ENCODE measurements around the gene ARHGAP21. TPM values are rescaled to one million over a fixed set of nuclear protein-coding genes. Genes with fewer than 3 reads are reported as not detected.

Gene ARHGAP21
- total and polyA plus RNA-seq, 9 of the 15 experiments (the other 6 are each of a cell fraction or from before 2014, with no cell fraction given), result 13.6 to 145 (median 60.8) TPM

- FAIRE-seq (no peak), ATAC-seq (no peak), DNase-seq (ENCODE audit: extremely low read depth in 1 of 4, low spot score in 3 of 4) (no peak)
- Histone ChIP-seq H3K27me3 (ENCODE audit: control insufficient read depth in 2 of 2, insufficient read depth in 2 of 2, low read length in 2 of 2) (no peaks in the 10 kb centered on the region), H3K4me2 (ENCODE audit: insufficient read depth, low read length) (no peak overlapping the region), H3K9me1 (ENCODE audit: control insufficient read depth, insufficient read depth, low read length) (no peaks in the 10 kb centered on the region), H3K4me1 (replicated peaks in 1 of 2; ENCODE audit: control insufficient read depth in 2 of 2, insufficient read depth in 2 of 2, low read length in 2 of 2) (no peaks in the 10 kb centered on the region; a peak in 2 of 5 replicates), H4K20me1 (replicated peaks; ENCODE audit: control insufficient read depth, insufficient read depth, low read length) (no peaks in the 10 kb centered on the region), H3K79me2 (ENCODE audit: control insufficient read depth, insufficient read depth, low read length) (no peaks in the 10 kb centered on the region), H3K4me3 (no peak overlapping the region), H3K36me3 (ENCODE audit: control insufficient read depth, insufficient read depth, low read length) (peaks cover 15% of the 10 kb centered on the region; the same call in 2 of the 3 replicates), H2AFZ (ENCODE audit: low read depth, low read length) (no peak overlapping the region), H3K9me3 (replicated peaks; ENCODE audit: control insufficient read depth, insufficient read depth, low read depth, low read length) (no peaks in the 10 kb centered on the region), H3K9ac (ENCODE audit: insufficient read depth in 1 of 2, low read depth in 2 of 2, low read length in 2 of 2) (no peak overlapping the region), H3K27ac (ENCODE audit: extremely low read depth, low read depth, low read length) (no peak overlapping the region)
- BruUV-seq (replicated peaks), result no TSS peak
- ChIA-PET POLR2A (no interaction called here), CTCF (ENCODE audit: low intra/inter-chr PET ratio) (no interaction called here)
- intact Hi-C loops (cut with micrococcal nuclease) (no loop called here), in situ Hi-C loops (cut with MboI) (no loop called here)
- WGBS (ENCODE audit: insufficient coverage, low coverage, missing lambda C conversion rate), result 87% methylated on average over 2 of the region's 2 CpGs
- TF ChIP-seq PATZ1 (CRISPR knock-in tag; IDR thresholded peaks at IDR 0.05; ENCODE audit: borderline replicate concordance) (no peak), ZBTB26 (CRISPR knock-in tag; IDR thresholded peaks at IDR 0.05) (no peak), MCM5 (IDR thresholded peaks at IDR 0.05; ENCODE audit: low read depth) (no peak), RCOR1 (IDR thresholded peaks at IDR 0.05; ENCODE audit: borderline replicate concordance in 1 of 2, low read depth in 2 of 2, low read length in 2 of 2) (no peak), YBX1 (IDR thresholded peaks at IDR 0.05) (no peak), MCM3 (IDR thresholded peaks at IDR 0.05) (no peak), ZNF518B (CRISPR knock-in tag; IDR thresholded peaks at IDR 0.05) (no peak), SNRNP70 (optimal IDR thresholded peaks at IDR 0.05; ENCODE audit: low read depth, low read length) (no peak), GATAD2B (IDR thresholded peaks at IDR 0.05; ENCODE audit: borderline replicate concordance) (no peak)
Measured at GRCh38 chr10:24623383-24623782, 100.3 kb downstream of the ARHGAP21 start.
